ENCODE data around the gene GDAP2. TPM values are rescaled to one million over a fixed set of nuclear protein-coding genes. Genes with fewer than 3 reads are reported as not detected.
"Not testable (repeated sequence)": the region's sequence is repeated elsewhere in the genome, so short reads cannot be mapped to it uniquely, and the experiment has no call there.

Gene GDAP2
- 16.5 and 18.6 TPM in 2 replicates for total RNA-seq (2014; rRNA removed; shearing (Covaris generic))
- 5.0 and 13.6 TPM in 2 replicates for polyA plus RNA-seq (2014; cell fraction: nucleus; rRNA removed)

GRCh38 chr1:117929343-117930172, at the start of gene GDAP2, which contains the start of gene WDR3:
Gene GDAP2, minus strand, starts transcription at chr1:117929621. Its CDS starts 9,264 bp downstream, at chr1:117920357.
Gene WDR3, plus strand, starts transcription at chr1:117929739. Its CDS starts 3,581 bp downstream, at chr1:117933320.
- peak; percentile 92 for DNase-seq (ENCODE audit: extremely low read depth, low read depth)

GRCh38 chr1:117976381-117976780, 47.0 kb upstream of the GDAP2 start:
- DNase-seq (ENCODE audit: extremely low read depth, low read depth), result no peak

GRCh38 chr1:117971777-117972176, 42.4 kb upstream of the GDAP2 start:
- DNase-seq (ENCODE audit: extremely low read depth, low read depth), result no peak

- no peak for DNase-seq (ENCODE audit: extremely low read depth, low read depth)
Measured at GRCh38 chr1:117970252-117970651, 40.8 kb upstream of the GDAP2 start.

GRCh38 chr1:117967881-117968280, 38.5 kb upstream of the GDAP2 start:
- no peak for DNase-seq (ENCODE audit: extremely low read depth, low read depth)

GRCh38 chr1:117967477-117967876, 38.1 kb upstream of the GDAP2 start:
- DNase-seq (ENCODE audit: extremely low read depth, low read depth), result peak; percentile 0

- DNase-seq (ENCODE audit: extremely low read depth, low read depth), result no peak
Measured at GRCh38 chr1:117964290-117965038, 35.0 kb upstream of the GDAP2 start.

GRCh38 chr1:117959364-117959763, 29.9 kb upstream of the GDAP2 start:
- no peak for DNase-seq (ENCODE audit: extremely low read depth, low read depth)

- no peak for DNase-seq (ENCODE audit: extremely low read depth, low read depth)
Measured at GRCh38 chr1:117952386-117952785, 23.0 kb upstream of the GDAP2 start.

GRCh38 chr1:117942293-117942692, 12.9 kb upstream of the GDAP2 start:
- DNase-seq (ENCODE audit: extremely low read depth, low read depth), result no peak

- no peak for DNase-seq (ENCODE audit: extremely low read depth, low read depth)
Measured at GRCh38 chr1:117933769-117934168, 4.3 kb upstream of the GDAP2 start.

GRCh38 chr1:117932576-117932975, 3.2 kb upstream of the GDAP2 start:
- DNase-seq (ENCODE audit: extremely low read depth, low read depth), result no peak

GRCh38 chr1:117930484-117930883, 1.1 kb upstream of the GDAP2 start:
- DNase-seq (ENCODE audit: extremely low read depth, low read depth), result no peak

- no peak for DNase-seq (ENCODE audit: extremely low read depth, low read depth)
Measured at GRCh38 chr1:117930173-117930447, 689 bp upstream of the GDAP2 start.

- peak; percentile 40 for DNase-seq (ENCODE audit: extremely low read depth, low read depth)
Measured at GRCh38 chr1:117928881-117929342, 509 bp downstream of the GDAP2 start.

- DNase-seq (ENCODE audit: extremely low read depth, low read depth), result no peak
Measured at GRCh38 chr1:117925981-117926380, 3.4 kb downstream of the GDAP2 start.

- DNase-seq (ENCODE audit: extremely low read depth, low read depth), result not testable (repeated sequence)
Measured at GRCh38 chr1:117922717-117923116, 6.7 kb downstream of the GDAP2 start.

GRCh38 chr1:117921991-117922390, 7.4 kb downstream of the GDAP2 start:
- no peak for DNase-seq (ENCODE audit: extremely low read depth, low read depth)

- no peak for DNase-seq (ENCODE audit: extremely low read depth, low read depth)
Measured at GRCh38 chr1:117919376-117919775, 10.0 kb downstream of the GDAP2 start.

- DNase-seq (ENCODE audit: extremely low read depth, low read depth), result no peak
Measured at GRCh38 chr1:117911051-117911450, 18.4 kb downstream of the GDAP2 start.

GRCh38 chr1:117905019-117905418, 24.4 kb downstream of the GDAP2 start:
- DNase-seq (ENCODE audit: extremely low read depth, low read depth), result no peak

GRCh38 chr1:117904485-117904884, 24.9 kb downstream of the GDAP2 start:
- DNase-seq (ENCODE audit: extremely low read depth, low read depth), result no peak

All from NCI-H460 (cell line).